ENCODE results near the gene FILIP1L. TPM values are rescaled to one million over a fixed set of nuclear protein-coding genes. Genes with fewer than 3 reads are reported as not detected.

Gene FILIP1L
- total RNA-seq, 1 experiment from 2014 or later: not detected

GRCh38 chr3:99873269-99874102 is 240.8 kb downstream of the FILIP1L start:
- DNase-seq (ENCODE audit: low read depth): no peak

DNA sequence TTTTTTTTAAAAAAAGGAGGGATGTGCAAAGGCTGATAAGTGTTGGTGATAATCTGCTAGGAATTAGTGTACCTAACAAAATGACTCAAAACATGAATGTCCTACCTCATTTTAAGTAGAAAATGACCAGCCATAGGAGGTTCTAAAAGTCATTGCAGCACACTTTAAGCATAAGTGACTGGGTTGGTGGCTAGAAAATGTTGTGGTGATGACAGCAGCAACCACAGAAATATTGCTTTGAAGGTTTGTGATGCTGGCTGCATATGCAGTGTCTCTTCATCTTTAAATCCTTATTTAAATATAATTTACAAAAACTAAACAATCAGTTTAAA is 241.4 kb downstream of the FILIP1L start:
- no peak for DNase-seq (ENCODE audit: low read depth)

GRCh38 chr3:99871231-99872045 is 242.9 kb downstream of the FILIP1L start:
- DNase-seq (ENCODE audit: low read depth): no peak

DNA sequence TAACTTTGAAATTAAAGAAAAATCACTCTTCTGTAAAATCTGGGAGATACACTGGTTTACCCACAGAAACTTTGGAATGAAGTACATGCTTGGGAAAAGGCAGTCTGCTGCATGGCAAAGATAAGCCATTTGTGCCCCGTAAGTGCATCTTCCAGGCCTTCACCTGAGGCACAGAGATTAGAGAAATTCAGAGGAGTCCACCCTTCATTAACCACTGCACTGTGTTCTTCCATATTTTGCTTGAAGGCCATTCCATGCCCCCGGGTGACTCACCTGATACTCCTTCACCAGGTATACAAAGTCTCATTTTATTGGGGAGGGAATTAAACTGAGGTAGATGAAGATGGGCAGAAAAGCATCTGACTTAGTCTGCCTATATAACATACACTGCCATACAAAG is 243.6 kb downstream of the FILIP1L start:
- no peak for DNase-seq (ENCODE audit: low read depth)

DNA sequence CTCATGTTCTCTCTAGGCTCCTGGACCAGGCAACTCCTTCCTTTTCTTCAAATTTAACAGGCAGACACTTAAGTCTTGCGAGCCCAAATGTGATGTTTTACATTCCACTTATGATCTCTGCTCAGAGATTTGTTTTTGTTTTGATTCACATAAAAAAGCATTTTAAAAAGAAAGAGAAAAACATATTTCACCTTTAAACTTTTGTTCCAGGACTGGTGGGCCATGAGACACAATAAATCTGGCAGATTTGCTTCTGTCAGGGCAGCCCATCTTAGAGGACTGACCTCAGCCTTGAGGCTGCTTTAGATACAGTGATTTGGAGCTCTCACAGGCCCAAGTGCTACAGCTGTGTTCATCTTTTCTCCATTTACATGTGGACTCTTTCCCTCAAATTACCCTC is 244.7 kb downstream of the FILIP1L start:
- DNase-seq (ENCODE audit: low read depth): no peak

GRCh38 chr3:99868311-99868646 is 246.0 kb downstream of the FILIP1L start:
- no peak for DNase-seq (ENCODE audit: low read depth)

- no peak for DNase-seq (ENCODE audit: low read depth)
Measured at GRCh38 chr3:99867594-99868310, 246.5 kb downstream of the FILIP1L start.

DNA sequence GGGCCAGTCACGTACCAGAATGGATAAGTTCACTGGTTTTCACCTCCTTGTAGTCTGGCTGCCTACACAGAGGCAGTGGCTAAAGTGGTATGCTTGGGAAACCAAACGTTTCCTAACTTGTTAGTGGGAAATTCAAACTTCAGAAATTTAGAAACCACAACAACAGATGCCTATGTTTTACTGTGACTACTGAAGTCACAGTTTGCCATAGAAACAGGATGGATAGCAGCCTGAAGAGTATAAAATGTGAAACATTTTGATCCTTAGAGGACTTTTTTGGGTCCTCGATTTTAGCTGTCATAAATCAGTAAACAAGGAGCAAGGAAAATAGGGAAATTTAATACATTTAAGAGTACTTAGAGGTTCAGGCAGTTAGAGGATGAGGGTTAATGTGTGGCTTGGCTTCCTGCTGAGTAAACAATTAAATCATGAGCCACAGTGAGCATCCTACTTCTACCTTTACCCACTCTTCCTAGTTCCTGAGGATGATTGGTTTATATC is 248.0 kb downstream of the FILIP1L start:
- peak; percentile 84 for DNase-seq (ENCODE audit: low read depth)

- DNase-seq (ENCODE audit: low read depth): peak; percentile 31
Measured at GRCh38 chr3:99865321-99865720, 249.0 kb downstream of the FILIP1L start.

DNA sequence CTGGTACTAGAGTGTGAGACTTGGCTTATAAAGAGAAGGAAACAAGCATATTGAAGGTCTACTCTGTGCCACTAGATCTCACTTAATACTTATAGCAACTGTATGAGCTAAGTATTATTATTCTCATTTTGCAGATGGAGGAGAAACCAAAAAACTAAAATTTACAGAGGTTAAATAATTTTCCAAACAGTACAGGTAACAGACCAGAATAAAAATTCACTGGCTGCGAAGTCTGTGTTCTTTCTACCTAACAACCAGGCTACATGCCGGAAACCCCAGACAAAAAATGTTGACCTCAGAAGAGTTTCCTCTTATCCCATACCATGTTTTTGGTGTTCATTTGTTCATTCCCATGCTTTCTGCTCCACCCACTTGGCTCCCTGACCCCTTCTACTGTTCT is 250.0 kb downstream of the FILIP1L start:
- DNase-seq (ENCODE audit: low read depth): no peak

DNA sequence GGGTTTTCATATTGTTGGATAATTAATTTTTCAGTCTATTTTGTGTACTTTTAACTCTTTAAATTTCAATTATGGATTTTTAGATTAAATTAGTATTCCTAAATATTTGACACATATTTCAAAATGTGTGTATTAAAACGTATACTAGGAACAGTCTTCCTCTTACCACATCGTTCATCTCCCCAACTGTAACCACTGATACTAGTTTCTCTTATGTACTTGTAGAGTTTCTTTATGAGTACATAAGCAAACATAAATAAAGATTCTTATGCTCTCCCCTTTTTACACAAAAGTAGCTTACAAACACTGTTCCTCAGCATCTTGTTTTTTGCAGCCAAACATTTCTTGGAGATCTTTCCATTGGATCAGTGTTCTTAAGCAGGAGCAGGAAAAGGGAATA is 250.7 kb downstream of the FILIP1L start:
- DNase-seq (ENCODE audit: low read depth): no peak

GRCh38 chr3:99863002-99863401 is 251.3 kb downstream of the FILIP1L start:
- no peak for DNase-seq (ENCODE audit: low read depth)

GRCh38 chr3:99862208-99862607 is 252.1 kb downstream of the FILIP1L start:
- peak; percentile 72 for DNase-seq (ENCODE audit: low read depth)

DNA sequence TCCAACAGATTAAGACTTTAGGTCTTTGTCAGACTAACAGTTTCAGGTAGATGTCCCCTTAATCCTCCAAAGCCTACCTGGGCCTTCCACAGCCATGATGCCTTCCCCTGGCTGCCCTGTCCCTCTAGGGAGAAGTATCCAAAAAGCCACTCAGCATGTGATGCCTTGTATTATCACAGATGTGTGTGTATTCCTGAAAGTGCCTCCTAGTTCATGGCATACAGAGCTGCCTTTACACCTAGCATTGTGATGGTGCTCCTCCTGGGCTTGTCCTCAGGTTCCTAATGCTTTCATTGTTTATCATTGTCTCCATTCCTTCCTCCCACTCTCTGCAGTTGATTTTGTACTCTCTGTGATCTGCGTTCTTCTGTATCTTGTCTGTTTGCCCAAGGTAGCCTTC is 253.1 kb downstream of the FILIP1L start:
- DNase-seq (ENCODE audit: low read depth): no peak

DNA sequence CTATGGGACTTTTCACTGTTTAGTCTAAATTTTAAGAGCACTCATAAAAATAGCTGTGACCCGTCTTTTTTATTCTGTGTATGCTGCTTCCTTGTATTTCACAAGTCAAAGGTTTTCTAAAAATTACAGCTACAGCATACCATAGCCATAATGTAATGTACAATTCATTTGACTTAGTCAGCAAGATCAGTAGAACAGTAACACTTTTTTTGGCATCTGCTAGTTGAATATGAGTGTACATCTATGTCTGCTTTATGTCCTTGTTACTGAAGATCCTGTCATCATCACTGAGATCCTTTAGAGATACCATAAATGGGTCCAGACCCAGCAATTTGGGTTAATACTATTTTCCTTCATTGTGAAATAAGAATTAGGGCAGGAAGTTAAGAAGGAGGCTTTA is 254.5 kb downstream of the FILIP1L start:
- DNase-seq (ENCODE audit: low read depth): peak; percentile 86

DNA sequence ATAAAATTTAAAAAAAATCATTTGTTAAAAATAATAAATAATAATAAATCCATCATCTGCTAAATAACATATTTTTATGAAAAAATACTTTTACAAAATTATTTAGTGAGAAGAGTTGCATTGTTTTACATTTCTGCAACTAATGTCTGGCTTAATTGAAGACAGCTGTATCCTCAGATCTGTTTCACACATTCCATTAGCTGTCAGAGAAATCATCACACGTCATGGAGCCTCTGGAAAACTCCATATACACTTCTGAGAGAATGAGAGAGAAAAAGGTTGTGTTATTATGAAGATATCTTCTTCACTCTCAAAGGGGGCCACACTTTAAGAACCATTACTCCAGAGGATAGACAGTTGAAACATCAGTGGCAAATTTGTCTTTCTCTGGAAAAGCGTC is 255.8 kb downstream of the FILIP1L start:
- DNase-seq (ENCODE audit: low read depth): no peak

GRCh38 chr3:99857278-99857677 is 257.0 kb downstream of the FILIP1L start:
- DNase-seq (ENCODE audit: low read depth): no peak

GRCh38 chr3:99856437-99857220 is 257.7 kb downstream of the FILIP1L start:
- DNase-seq (ENCODE audit: low read depth): no peak

GRCh38 chr3:99855900-99856299 is 258.4 kb downstream of the FILIP1L start:
- DNase-seq (ENCODE audit: low read depth): no peak

GRCh38 chr3:99854756-99855298 is 259.5 kb downstream of the FILIP1L start:
- no peak for DNase-seq (ENCODE audit: low read depth)

DNA sequence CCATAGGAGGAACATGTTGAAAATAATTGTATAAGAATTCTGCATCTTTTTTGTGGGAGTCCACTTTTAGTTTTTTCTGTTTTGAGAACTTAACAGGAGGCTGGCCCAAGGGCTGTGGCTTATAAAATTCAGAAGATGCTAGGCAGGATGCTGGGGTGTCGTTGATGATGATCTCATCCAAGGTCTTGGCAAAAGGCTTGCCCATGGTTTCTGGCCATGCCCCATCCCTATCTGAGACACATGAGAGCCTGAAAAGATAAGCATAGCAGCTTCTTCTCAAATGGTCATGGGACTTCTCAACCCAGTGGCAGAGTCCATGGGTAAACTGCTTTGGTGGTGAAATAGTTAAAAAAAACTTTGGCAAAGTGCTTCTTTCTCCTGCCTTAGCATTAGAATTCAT is 261.4 kb downstream of the FILIP1L start:
- peak; percentile 34 for DNase-seq (ENCODE audit: low read depth)

Measured in HT1080 (cell line).